GM23338 (cell line): ENCODE results near the gene SRF. TPM values are rescaled to one million over a fixed set of nuclear protein-coding genes. Genes with fewer than 3 reads are reported as not detected.

Experiments
- polyA plus RNA-seq: library from polyadenylated mRNA; unstranded; fragments of >200 nt; fragmentation: Nextera tagmentation; extraction: Ambion mirVana; gene quantifications from 2 replicates; pipeline ENCODE4 v1.2.1, GENCODE V29; 2016
- total RNA-seq: library from RNA; depleted of rRNA; stranded (reverse); fragments of >200 nt; shearing (Covaris generic); gene quantifications from 2 replicates; pipeline ENCODE4 v1.2.3, GENCODE V29; 2014; rRNA removed

SRF gene
- total and polyA plus RNA-seq, 2 experiments from 2014 or later: 9.9 to 54.9 TPM

Other genes with a start within 250 kb of the SRF start
- 66.3 and 67.0 TPM in 2 replicates for gene CNPY3, start 241.8 kb upstream of the SRF start, total RNA-seq
- 68.5 and 74.5 TPM in 2 replicates for gene CNPY3, start 241.8 kb upstream of the SRF start, polyA plus RNA-seq
- gene GNMT, start 210.5 kb upstream of the SRF start, total RNA-seq: not detected in 2 replicates
- 0.52 and 2.5 TPM in 2 replicates for gene GNMT, start 210.5 kb upstream of the SRF start, polyA plus RNA-seq
- gene PEX6, start 192.1 kb upstream of the SRF start, total RNA-seq: 24.8 and 25.1 TPM in 2 replicates
- 5.2 and 6.5 TPM in 2 replicates for gene PEX6, start 192.1 kb upstream of the SRF start, polyA plus RNA-seq
- gene PPP2R5D, start 186.7 kb upstream of the SRF start, total RNA-seq: 49.9 and 55.3 TPM in 2 replicates
- gene PPP2R5D, start 186.7 kb upstream of the SRF start, polyA plus RNA-seq: 16.5 and 20.0 TPM in 2 replicates
- gene MEA1, start 157.3 kb upstream of the SRF start, total RNA-seq: 65.6 and 70.5 TPM in 2 replicates
- 205 and 215 TPM in 2 replicates for gene MEA1, start 157.3 kb upstream of the SRF start, polyA plus RNA-seq
- gene KLHDC3, start 157.0 kb upstream of the SRF start, total RNA-seq: 182 and 184 TPM in 2 replicates
- gene KLHDC3, start 157.0 kb upstream of the SRF start, polyA plus RNA-seq: 86.2 and 88.2 TPM in 2 replicates
- 98.6 and 106 TPM in 2 replicates for gene RRP36, start 149.6 kb upstream of the SRF start, total RNA-seq
- 63.8 and 64.7 TPM in 2 replicates for gene RRP36, start 149.6 kb upstream of the SRF start, polyA plus RNA-seq
- gene CUL7, start 117.4 kb upstream of the SRF start, total RNA-seq: 9.7 and 13.2 TPM in 2 replicates
- gene CUL7, start 117.4 kb upstream of the SRF start, polyA plus RNA-seq: 2.8 and 3.4 TPM in 2 replicates
- 32.3 and 40.4 TPM in 2 replicates for gene MRPL2, start 111.8 kb upstream of the SRF start, total RNA-seq
- 127 and 128 TPM in 2 replicates for gene MRPL2, start 111.8 kb upstream of the SRF start, polyA plus RNA-seq
- 17.4 and 22.4 TPM in 2 replicates for gene KLC4, start 111.6 kb upstream of the SRF start, total RNA-seq
- gene KLC4, start 111.6 kb upstream of the SRF start, polyA plus RNA-seq: 14.9 and 16.6 TPM in 2 replicates
- 121 and 147 TPM in 2 replicates for gene PTK7, start 95.0 kb upstream of the SRF start, total RNA-seq
- gene PTK7, start 95.0 kb upstream of the SRF start, polyA plus RNA-seq: 46.1 and 52.2 TPM in 2 replicates
- gene CUL9, start 10.9 kb downstream of the SRF start, total RNA-seq: 11.3 and 14.2 TPM in 2 replicates
- 2.6 and 4.9 TPM in 2 replicates for gene CUL9, start 10.9 kb downstream of the SRF start, polyA plus RNA-seq
- 18.0 and 29.2 TPM in 2 replicates for gene DNPH1, start 58.2 kb downstream of the SRF start, total RNA-seq
- 43.4 and 50.0 TPM in 2 replicates for gene DNPH1, start 58.2 kb downstream of the SRF start, polyA plus RNA-seq
- 1.1 and 1.2 TPM in 2 replicates for gene TTBK1, start 72.2 kb downstream of the SRF start, total RNA-seq
- 0.14 and 0.29 TPM in 2 replicates for gene TTBK1, start 72.2 kb downstream of the SRF start, polyA plus RNA-seq
- not detected in 2 replicates for gene SLC22A7, start 127.0 kb downstream of the SRF start, total RNA-seq
- 0.14 and 0.31 TPM in 2 replicates for gene SLC22A7, start 127.0 kb downstream of the SRF start, polyA plus RNA-seq
- gene CRIP3, start 137.6 kb downstream of the SRF start, total RNA-seq: 18.8 and 22.0 TPM in 2 replicates
- 36.0 and 39.9 TPM in 2 replicates for gene CRIP3, start 137.6 kb downstream of the SRF start, polyA plus RNA-seq
- 13.4 and 19.5 TPM in 2 replicates for gene ZNF318, start 198.4 kb downstream of the SRF start, total RNA-seq
- 8.7 and 10.5 TPM in 2 replicates for gene ZNF318, start 198.4 kb downstream of the SRF start, polyA plus RNA-seq